Middle frontal gyrus (tissue), 1 donor: ENCODE data around the gene SPEN.
"Not testable (repeated sequence)": the region's sequence is repeated elsewhere in the genome, so short reads cannot be mapped to it uniquely, and the experiment has no call there.

Source experiments
- DNase-seq: peaks from one replicate; pipeline ENCODE4 v3.0.0-alpha.2; 2015; ENCODE audit warnings: low spot score; ENCODE audit errors: extremely low spot score

Gene SPEN

GRCh38 chr1:15833069-15833679 is 14.3 kb upstream of the SPEN start:
- DNase-seq, result no peak

GRCh38 chr1:15833842-15834405 is 13.6 kb upstream of the SPEN start:
- DNase-seq, result peak; percentile 79

GRCh38 chr1:15834406-15835204 is 12.9 kb upstream of the SPEN start:
- DNase-seq, result peak; percentile 83

GRCh38 chr1:15835205-15835740 is 12.2 kb upstream of the SPEN start:
- DNase-seq, result no peak

- DNase-seq, result peak; percentile 99
These were observed 11.6 kb upstream of the SPEN start for GRCh38 chr1:15835741-15836510.

GRCh38 chr1:15836511-15836771 is 11.1 kb upstream of the SPEN start:
- not testable (repeated sequence) for DNase-seq

GRCh38 chr1:15836772-15837669 is 10.5 kb upstream of the SPEN start:
- no peak for DNase-seq

GRCh38 chr1:15837931-15838330 is 9.6 kb upstream of the SPEN start:
- no peak for DNase-seq

- no peak for DNase-seq
These were observed 8.8 kb upstream of the SPEN start for GRCh38 chr1:15838721-15839120.

GRCh38 chr1:15843826-15844572 is 3.5 kb upstream of the SPEN start:
- no peak for DNase-seq

- DNase-seq, result not testable (repeated sequence)
These were observed 1.5 kb upstream of the SPEN start for GRCh38 chr1:15846056-15846455.

- no peak for DNase-seq
These were observed 311 bp downstream of the SPEN start for GRCh38 chr1:15847893-15848142.

- no peak for DNase-seq
These were observed 829 bp downstream of the SPEN start for GRCh38 chr1:15848143-15848928.

GRCh38 chr1:15848929-15849774 is 1.6 kb downstream of the SPEN start:
- DNase-seq, result no peak

- no peak for DNase-seq
These were observed 2.3 kb downstream of the SPEN start for GRCh38 chr1:15849775-15850324.

GRCh38 chr1:15850471-15851001 is 3.0 kb downstream of the SPEN start:
- no peak for DNase-seq

- no peak for DNase-seq
These were observed 3.9 kb downstream of the SPEN start for GRCh38 chr1:15851210-15852035.
